ENCODE data around the gene KCNMA1. TPM values are rescaled to one million over a fixed set of nuclear protein-coding genes. Genes with fewer than 3 reads are reported as not detected.

The KCNMA1 gene
- total and polyA plus RNA-seq, 10 of the 15 experiments (the other 5 are each of a cell fraction or from before 2014, with no cell fraction given), result 8.5 to 77.0 (median 21.3) TPM

GRCh38 chr10:77431980-77432797, 205.4 kb downstream of the KCNMA1 start (continued):
- TF ChIP-seq, protein P1, sequence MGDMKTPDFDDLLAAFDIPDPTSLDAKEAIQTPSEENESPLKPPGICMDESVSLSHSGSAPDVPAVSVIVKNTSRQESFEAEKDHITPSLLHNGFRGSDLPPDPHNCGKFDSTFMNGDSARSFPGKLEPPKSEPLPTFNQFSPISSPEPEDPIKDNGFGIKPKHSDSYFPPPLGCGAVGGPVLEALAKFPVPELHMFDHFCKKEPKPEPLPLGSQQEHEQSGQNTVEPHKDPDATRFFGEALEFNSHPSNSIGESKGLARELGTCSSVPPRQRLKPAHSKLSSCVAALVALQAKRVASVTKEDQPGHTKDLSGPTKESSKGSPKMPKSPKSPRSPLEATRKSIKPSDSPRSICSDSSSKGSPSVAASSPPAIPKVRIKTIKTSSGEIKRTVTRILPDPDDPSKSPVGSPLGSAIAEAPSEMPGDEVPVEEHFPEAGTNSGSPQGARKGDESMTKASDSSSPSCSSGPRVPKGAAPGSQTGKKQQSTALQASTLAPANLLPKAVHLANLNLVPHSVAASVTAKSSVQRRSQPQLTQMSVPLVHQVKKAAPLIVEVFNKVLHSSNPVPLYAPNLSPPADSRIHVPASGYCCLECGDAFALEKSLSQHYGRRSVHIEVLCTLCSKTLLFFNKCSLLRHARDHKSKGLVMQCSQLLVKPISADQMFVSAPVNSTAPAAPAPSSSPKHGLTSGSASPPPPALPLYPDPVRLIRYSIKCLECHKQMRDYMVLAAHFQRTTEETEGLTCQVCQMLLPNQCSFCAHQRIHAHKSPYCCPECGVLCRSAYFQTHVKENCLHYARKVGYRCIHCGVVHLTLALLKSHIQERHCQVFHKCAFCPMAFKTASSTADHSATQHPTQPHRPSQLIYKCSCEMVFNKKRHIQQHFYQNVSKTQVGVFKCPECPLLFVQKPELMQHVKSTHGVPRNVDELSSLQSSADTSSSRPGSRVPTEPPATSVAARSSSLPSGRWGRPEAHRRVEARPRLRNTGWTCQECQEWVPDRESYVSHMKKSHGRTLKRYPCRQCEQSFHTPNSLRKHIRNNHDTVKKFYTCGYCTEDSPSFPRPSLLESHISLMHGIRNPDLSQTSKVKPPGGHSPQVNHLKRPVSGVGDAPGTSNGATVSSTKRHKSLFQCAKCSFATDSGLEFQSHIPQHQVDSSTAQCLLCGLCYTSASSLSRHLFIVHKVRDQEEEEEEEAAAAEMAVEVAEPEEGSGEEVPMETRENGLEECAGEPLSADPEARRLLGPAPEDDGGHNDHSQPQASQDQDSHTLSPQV (IDR thresholded peaks at IDR 0.05), result no peak
- no peak for TF ChIP-seq BHLHE40 (IDR thresholded peaks at IDR 0.05; ENCODE audit: borderline replicate concordance in 1 of 2, low read depth in 2 of 2, low read length in 1 of 2)
- TF ChIP-seq BACH1 (IDR thresholded peaks at IDR 0.05; ENCODE audit: borderline replicate concordance), result no peak
- TF ChIP-seq CBX3 (IDR thresholded peaks at IDR 0.05; ENCODE audit: borderline replicate concordance, low read depth), result no peak
- TF ChIP-seq NR2F1 (conservative IDR thresholded peaks at IDR 0.05), result no peak
- TF ChIP-seq CHD2 (IDR thresholded peaks at IDR 0.05; ENCODE audit: borderline replicate concordance, low read depth, low read length), result no peak

DNA sequence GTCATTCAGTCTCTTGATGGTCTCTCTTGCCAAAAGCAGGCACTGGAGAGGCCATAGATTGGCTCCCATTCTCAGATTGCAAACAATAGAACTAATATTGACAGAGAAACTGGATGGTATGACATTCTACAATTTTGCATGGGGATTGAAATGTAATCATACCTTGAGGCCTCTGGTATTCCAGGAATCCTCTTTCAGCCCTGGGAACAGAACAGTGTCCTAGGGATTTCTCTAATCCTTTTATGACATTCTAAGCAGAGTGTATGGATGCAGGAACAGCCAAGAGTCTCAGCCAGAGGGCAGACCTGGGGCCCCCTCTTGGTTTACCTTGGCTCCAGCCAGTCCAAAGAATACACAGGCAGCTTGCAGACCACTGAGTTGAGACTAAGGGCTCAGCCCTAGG, 206.4 kb downstream of the KCNMA1 start:
- H3K4me3 ChIP-seq, result no peak overlapping the region
- no peak overlapping the region for H3K27ac ChIP-seq (ENCODE audit: control insufficient read depth, insufficient read depth)
- H3K36me3 ChIP-seq (ENCODE audit: control insufficient read depth in 2 of 2, insufficient read depth in 2 of 2, low read length in 1 of 2), result no peaks in the 10 kb centered on the region
- intact Hi-C loops (cut with micrococcal nuclease; ENCODE audit: unreplicated experiment) (no loop called here), in situ Hi-C loops (cut with MboI) (no loop called here)
- ChIA-PET SMC1A (ENCODE audit: uncharacterized antibody, unreplicated experiment) (interaction anchor here (0.9 to 1.1 kb wide), 2 partner anchors 210 to 283 kb away, joined by 3 read pairs; no protein-coding TSS in a partner anchor), POLR2A (interaction anchor here (0.6 to 1.2 kb wide), 2 partner anchors 55 to 149 kb away, joined by 3 to 4 read pairs; no protein-coding TSS in a partner anchor), CTCF (interaction anchor here (0.7 to 5.2 kb wide), 4 partner anchors 18 to 263 kb away, joined by 3 to 42 read pairs (median 7); no protein-coding TSS in a partner anchor), RAD21 (ENCODE audit: unreplicated experiment) (interaction anchor here (1.4 to 2.4 kb wide), 4 partner anchors 18 to 212 kb away, joined by 3 to 8 read pairs (median 5); no protein-coding TSS in a partner anchor)
- no peaks in the 10 kb centered on the region for H3K4me1 ChIP-seq (ENCODE audit: control insufficient read depth, insufficient read depth, low read length)
- H3K9ac ChIP-seq (ENCODE audit: control insufficient read depth, insufficient read depth, low read length), result no peak overlapping the region
- no peak overlapping the region for H2AFZ ChIP-seq (ENCODE audit: control insufficient read depth, low read depth, low read length)
- H4K20me1 ChIP-seq (ENCODE audit: control insufficient read depth, insufficient read depth), result peaks cover 2% of the 10 kb centered on the region; the same call in 1 of the 2 replicates
- no peak for DNase-seq (ENCODE audit: low read depth, low spot score)
- H3K9me3 ChIP-seq (replicated peaks; ENCODE audit: control insufficient read depth, insufficient read depth, low read length), result no peaks in the 10 kb centered on the region
- no peak overlapping the region for H3K4me2 ChIP-seq (ENCODE audit: control insufficient read depth, insufficient read depth)
- ATAC-seq, result no peak
- H3K27me3 ChIP-seq (replicated peaks in 1 of 2; ENCODE audit: control insufficient read depth in 2 of 2, insufficient read depth in 2 of 2, low read length in 1 of 2), result no peaks in the 10 kb centered on the region
- BruUV-seq (replicated peaks), result no TSS peak
- no peak for FAIRE-seq
- H3K79me2 ChIP-seq (ENCODE audit: control insufficient read depth, insufficient read depth, low read length), result no peaks in the 10 kb centered on the region
- TF ChIP-seq E4F1 (IDR thresholded peaks at IDR 0.05; ENCODE audit: borderline replicate concordance, partially characterized antibody) (no peak), SP1 (IDR thresholded peaks at IDR 0.05; ENCODE audit: low read depth, low read length) (no peak), ZNF207 (IDR thresholded peaks at IDR 0.05; ENCODE audit: borderline replicate concordance) (no peak), BHLHE40 (IDR thresholded peaks at IDR 0.05; ENCODE audit: borderline replicate concordance in 1 of 2, low read depth in 2 of 2, low read length in 1 of 2) (no peak), POU2F2 (IDR thresholded peaks at IDR 0.05; ENCODE audit: borderline replicate concordance, low read depth, low read length) (no peak)
- TF ChIP-seq, protein P2, sequence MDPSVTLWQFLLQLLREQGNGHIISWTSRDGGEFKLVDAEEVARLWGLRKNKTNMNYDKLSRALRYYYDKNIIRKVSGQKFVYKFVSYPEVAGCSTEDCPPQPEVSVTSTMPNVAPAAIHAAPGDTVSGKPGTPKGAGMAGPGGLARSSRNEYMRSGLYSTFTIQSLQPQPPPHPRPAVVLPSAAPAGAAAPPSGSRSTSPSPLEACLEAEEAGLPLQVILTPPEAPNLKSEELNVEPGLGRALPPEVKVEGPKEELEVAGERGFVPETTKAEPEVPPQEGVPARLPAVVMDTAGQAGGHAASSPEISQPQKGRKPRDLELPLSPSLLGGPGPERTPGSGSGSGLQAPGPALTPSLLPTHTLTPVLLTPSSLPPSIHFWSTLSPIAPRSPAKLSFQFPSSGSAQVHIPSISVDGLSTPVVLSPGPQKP (IDR thresholded peaks at IDR 0.05; ENCODE audit: low read depth, low read length), result no peak
- TF ChIP-seq, protein P3, sequence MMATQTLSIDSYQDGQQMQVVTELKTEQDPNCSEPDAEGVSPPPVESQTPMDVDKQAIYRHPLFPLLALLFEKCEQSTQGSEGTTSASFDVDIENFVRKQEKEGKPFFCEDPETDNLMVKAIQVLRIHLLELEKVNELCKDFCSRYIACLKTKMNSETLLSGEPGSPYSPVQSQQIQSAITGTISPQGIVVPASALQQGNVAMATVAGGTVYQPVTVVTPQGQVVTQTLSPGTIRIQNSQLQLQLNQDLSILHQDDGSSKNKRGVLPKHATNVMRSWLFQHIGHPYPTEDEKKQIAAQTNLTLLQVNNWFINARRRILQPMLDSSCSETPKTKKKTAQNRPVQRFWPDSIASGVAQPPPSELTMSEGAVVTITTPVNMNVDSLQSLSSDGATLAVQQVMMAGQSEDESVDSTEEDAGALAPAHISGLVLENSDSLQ (IDR thresholded peaks at IDR 0.05), result no peak
